Neutrophil (primary cell): ENCODE data around the gene CREB5.
A peak's percentile ranks its signal among the peaks of the same experiment; 100 is the strongest.

Experiments
- H3K27ac ChIP-seq: fragments of 200-600 bp; sonication (generic); 2 replicates; pipeline ENCODE4 v1.5.1; 2016; ENCODE audit warnings: mild to moderate bottlenecking, moderate library complexity
- H3K27me3 ChIP-seq: fragments of 200-600 bp; sonication (generic); 2 replicates; pipeline ENCODE4 v1.6.0; 2016; ENCODE audit warnings: mild to moderate bottlenecking
- H3K36me3 ChIP-seq: fragments of 200-600 bp; sonication (generic); 2 replicates; pipeline ENCODE4 v1.5.1; 2017
- H3K4me1 ChIP-seq, 2 experiments: fragments of 200-600 bp in 1 of 2; sonication (generic) in 1 of 2; 1 replicate in 1 of 2; 2 replicates in 1 of 2; pipeline versions ENCODE4 v1.5.1 to v1.6.1; 2013 to 2016; ENCODE audit warnings: low read depth in 1 of 2, low read length in 1 of 2, mild to moderate bottlenecking in 1 of 2, moderate library complexity in 1 of 2; ENCODE audit not compliant: control insufficient read depth in 1 of 2, insufficient read depth in 1 of 2
- H3K4me3 ChIP-seq, 2 experiments: fragments of 200-600 bp in 1 of 2; sonication (generic) in 1 of 2; 1 replicate in 1 of 2; 2 replicates in 1 of 2; pipeline ENCODE4 v1.5.1; 2013 to 2016; ENCODE audit warnings: low read depth in 1 of 2, low read length in 1 of 2, mild to moderate bottlenecking in 1 of 2, moderate library complexity in 1 of 2
- H3K9me3 ChIP-seq: fragments of 200-600 bp; sonication (generic); 2 replicates; pipeline ENCODE4 v1.5.1; 2016
- CTCF ChIP-seq: fragments of 200-600 bp; sonication (generic); IDR thresholded peaks from 2 replicates; pipeline ENCODE4 v1.5.1; 2016; ENCODE audit warnings: antibody characterized with exemption

CREB5 gene

GRCh38 chr7:28672397-28672797 is 260.1 kb downstream of the CREB5 start:
- peak overlapping the region; percentile 65 for H3K27ac ChIP-seq

GRCh38 chr7:28674359-28674782 is 262.1 kb downstream of the CREB5 start:
- no peaks in the 10 kb centered on the region for H3K36me3 ChIP-seq
- no peaks in the 10 kb centered on the region for H3K27me3 ChIP-seq
- H3K4me3 ChIP-seq: no peak overlapping the region
- H3K9me3 ChIP-seq: no peaks in the 10 kb centered on the region
- no peak for TF ChIP-seq CTCF
- no peak overlapping the region for H3K27ac ChIP-seq
- peaks cover 50 to 53% of the 10 kb centered on the region in 2 experiments for H3K4me1 ChIP-seq

More at GRCh38 chr7:28672397-28672797, 260.1 kb downstream of the CREB5 start:
- H3K36me3 ChIP-seq: no peaks in the 10 kb centered on the region
- H3K4me1 ChIP-seq: peaks cover 46 to 55% of the 10 kb centered on the region in 2 experiments
- H3K4me3 ChIP-seq: no peak overlapping the region
- no peak for TF ChIP-seq CTCF
- H3K27me3 ChIP-seq: no peaks in the 10 kb centered on the region
- H3K9me3 ChIP-seq: no peaks in the 10 kb centered on the region

- Histone ChIP-seq H3K9me3 (no peaks in the 10 kb centered on the region), H3K27me3 (no peaks in the 10 kb centered on the region), H3K36me3 (no peaks in the 10 kb centered on the region), H3K27ac (no peak overlapping the region), H3K4me1 (peaks cover 48 to 53% of the 10 kb centered on the region in 2 experiments), H3K4me3 (no peak overlapping the region)
- TF ChIP-seq CTCF: no peak
Measured at GRCh38 chr7:28675429-28675828, 263.1 kb downstream of the CREB5 start.

- TF ChIP-seq CTCF: no peak
- no peak overlapping the region for H3K4me3 ChIP-seq
- H3K9me3 ChIP-seq: no peaks in the 10 kb centered on the region
- no peak overlapping the region for H3K27ac ChIP-seq
- peaks cover 51% of the 10 kb centered on the region in 2 experiments for H3K4me1 ChIP-seq
- no peaks in the 10 kb centered on the region for H3K36me3 ChIP-seq
- H3K27me3 ChIP-seq: no peaks in the 10 kb centered on the region
Measured at GRCh38 chr7:28677668-28678067, 265.4 kb downstream of the CREB5 start.

- H3K36me3 ChIP-seq: no peaks in the 10 kb centered on the region
- H3K9me3 ChIP-seq: no peaks in the 10 kb centered on the region
- no peak overlapping the region for H3K4me3 ChIP-seq
- no peaks in the 10 kb centered on the region for H3K27me3 ChIP-seq
- TF ChIP-seq CTCF: no peak
- peak overlapping the region; percentile 59 for H3K27ac ChIP-seq
- H3K4me1 ChIP-seq: peaks cover 53 to 54% of the 10 kb centered on the region in 2 experiments
Measured at GRCh38 chr7:28678431-28678965, 266.2 kb downstream of the CREB5 start.
